NCI-H2029 (cell line): Measurements from ENCODE around the gene CFAP47.
"Not testable (repeated sequence)": the region's sequence is repeated elsewhere in the genome, so short reads cannot be mapped to it uniquely, and the experiment has no call there.

Experiments used
- DNase-seq: peaks from one replicate; lab custom pipeline; 2025; lab: John Stamatoyannopoulos, UW

Gene CFAP47

DNA sequence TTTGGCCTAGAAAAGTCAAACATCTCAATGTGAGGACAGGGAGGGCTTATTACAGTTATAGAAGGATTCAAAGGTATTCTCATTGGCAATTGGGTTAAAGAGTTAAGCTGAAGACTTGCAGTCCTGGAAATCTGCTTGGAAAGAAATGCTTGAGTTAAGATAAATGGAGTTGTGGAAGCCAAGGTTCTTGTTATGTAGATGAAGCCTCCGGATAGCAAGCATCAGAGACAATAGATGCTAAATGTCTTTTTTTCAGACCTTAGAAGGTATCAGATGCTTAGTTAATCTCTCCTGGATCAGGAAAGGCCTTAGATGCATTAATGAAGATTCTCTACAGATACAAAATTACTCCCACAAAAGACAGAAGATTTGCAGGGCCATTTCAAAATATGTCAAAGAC is 299.3 kb downstream of the CFAP47 start:
- DNase-seq, result no peak

DNA sequence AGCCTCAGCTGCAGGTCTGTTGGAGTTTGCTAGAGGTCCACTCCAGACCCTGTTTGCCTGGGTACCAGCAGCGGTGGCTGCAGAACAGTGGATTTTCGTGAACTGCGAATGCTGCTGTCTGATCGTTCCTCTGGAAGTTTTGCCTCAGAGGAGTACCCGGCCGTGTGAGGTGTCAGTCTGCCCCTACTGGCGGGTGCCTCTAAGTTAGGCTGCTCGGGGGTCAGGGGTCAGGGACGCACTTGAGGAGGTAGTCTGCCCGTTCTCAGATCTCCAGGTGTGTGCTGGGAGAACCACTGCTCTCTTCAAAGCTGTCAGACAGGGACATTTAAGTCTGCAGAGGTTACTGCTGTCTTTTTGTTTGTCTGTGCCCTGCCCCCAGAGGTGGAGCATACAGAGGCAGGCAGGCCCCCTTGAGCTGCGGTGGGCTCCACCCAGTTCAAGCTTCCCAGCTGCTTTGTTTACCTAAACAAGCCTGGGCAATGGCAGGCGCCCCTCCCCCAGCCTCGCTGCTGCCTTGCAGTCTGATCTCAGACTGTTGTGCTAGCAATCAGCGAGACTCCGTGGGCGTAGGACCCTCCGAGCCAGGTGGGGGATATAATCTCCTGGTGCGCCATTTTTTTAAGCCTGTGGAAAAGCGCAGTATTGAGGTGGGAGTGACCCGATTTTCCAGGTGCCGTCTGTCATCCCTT is 315.4 kb downstream of the CFAP47 start:
- DNase-seq, result not testable (repeated sequence)

DNA sequence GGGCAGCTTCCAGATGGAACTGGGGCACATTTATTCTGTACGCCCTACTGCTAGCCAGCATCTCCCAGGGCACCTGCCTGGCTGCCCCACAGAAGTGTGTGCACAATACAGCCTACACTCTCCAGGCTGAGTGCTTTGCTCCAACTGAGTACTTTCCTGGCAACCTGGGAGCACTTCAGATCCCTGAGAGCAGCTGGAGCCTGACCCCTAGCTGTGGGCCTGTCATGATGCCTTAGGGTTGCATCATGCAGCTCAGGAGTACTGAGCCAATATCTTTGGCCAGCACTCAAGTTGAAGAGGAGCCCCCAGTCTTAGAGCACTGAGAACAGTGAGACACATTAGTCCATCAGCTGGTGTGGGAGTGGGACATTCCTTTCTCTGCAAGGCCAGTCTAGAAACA is 321.9 kb downstream of the CFAP47 start:
- DNase-seq, result peak; percentile 15

DNA sequence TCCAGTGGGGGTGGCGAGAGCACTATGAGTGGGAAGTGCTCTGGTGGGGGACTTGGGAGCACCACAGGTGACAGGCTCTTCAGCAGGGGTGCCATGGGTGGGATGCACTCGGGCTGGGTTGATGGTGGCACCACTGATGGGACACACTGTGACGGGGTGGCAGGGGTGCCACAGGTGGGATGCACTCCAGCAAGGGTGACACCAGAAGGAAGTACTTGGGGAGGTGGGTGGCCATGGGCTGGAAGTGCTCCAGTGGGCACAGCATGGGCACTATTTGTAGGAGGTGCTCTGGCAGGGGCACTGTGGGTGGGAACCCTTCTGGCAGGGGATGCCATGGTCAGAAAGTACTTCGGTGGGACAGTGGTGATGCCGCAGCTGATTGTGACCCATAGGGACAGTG is 346.6 kb downstream of the CFAP47 start:
- DNase-seq, result no peak

DNA sequence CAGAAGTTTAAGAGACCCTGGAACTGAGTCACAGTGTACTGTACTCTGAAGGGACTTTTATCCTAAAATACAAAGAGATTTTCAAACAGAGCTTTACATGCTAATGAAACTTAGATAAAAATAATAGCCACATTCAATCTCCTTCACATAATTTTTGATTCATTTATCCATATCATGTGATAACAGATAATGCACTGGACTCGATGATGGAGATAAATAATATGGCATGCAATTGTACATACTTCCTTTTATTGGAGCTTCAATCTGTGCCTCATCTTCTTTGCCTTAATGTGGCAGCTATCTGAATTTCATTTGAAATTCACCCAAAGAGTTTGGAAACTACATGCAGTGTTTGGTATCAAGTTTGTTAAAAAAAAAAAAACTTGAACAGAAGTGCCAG is 390.6 kb downstream of the CFAP47 start:
- DNase-seq, result no peak

DNA sequence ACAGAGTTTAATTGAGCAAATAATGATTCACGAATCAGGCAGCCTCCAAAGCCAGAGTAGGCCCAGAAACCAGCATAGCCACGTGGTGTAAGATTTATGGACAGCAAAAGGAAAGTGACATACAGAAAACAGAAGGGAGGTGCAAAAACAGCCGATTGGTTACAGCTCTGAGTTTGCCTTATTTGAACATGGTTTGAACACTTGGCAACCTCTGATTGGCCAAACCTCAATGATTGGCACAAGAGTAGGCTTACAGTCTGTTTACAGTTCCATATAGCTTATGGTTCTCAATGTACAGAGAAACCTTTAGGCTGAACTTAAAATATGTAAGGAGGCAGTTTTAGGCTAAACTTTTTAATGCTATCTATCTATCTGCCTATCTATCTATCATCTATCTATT is 394.8 kb downstream of the CFAP47 start:
- DNase-seq, result no peak

DNA sequence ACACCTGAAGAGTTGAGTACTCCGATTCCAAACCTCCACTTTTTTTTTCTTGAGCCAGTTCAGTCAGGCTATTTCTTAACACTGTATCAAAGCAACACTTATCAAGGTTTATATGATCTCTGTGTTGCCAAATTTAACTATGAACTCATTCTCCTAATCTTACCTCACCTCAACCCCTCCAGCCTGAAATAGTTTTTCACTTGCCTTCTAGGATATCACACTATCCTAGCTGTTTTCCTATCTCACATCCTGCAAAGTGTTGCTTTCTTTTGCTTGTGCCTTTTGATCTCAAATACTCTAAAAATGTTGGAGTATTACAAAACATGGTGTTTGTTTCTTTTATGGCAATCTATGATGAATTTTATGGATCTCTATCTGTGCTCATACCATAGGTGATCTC is 415.0 kb downstream of the CFAP47 start:
- no peak for DNase-seq

DNA sequence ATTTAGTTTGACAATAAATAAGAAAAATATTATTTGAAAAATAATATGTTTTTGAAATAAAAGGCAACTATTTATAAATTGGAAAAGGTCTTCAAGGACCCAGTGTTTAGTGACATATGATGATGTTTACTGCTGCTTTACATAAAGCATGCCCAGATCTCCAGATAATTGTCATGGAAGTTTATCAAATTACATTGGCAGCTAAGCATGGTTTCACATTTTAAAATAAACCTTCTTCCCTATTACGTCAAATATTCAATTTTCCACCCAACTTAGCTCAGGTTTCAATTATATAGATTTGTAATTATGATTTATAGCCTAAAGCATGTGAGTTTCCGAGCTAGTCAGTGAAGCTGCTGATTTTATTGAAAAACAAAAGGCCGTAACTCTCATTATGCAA is 417.2 kb downstream of the CFAP47 start:
- no peak for DNase-seq

DNA sequence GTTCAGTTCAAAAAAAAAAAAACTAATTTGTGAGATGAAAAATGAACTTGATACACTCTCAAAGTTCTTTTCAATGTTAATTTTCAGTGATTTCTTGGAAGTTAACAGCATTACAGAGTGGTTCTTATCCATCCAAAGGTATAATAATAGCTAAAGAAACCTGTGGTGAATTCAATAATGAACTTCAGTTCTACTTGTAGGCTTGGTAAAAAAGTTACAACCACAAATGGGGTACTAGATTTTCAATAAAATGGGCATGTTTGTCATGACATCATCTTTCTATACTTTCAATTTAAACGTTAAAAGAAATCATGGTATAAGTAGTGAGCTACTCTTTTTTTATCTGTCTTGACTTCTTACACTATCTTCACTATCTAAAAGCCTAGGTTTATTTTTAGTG is 424.8 kb downstream of the CFAP47 start:
- DNase-seq, result no peak

DNA sequence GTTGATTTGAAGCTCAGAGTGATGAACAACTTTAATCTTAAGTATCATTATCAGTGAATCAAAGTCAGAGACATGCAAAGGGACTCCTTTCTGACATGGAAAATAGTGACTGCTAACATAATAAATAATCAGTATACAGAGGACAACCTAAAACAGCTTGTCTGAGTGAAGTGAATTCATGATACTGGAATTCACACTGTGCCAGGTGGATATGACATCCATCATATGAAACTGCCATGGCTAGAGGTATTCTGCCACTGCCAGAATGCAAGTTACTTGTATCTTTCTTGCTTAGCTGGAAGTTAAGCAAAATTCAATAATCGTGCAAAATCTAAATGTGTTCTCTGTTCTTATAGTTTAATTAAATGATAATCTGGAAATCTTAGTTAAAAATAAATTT is 429.0 kb downstream of the CFAP47 start:
- DNase-seq, result no peak

DNA sequence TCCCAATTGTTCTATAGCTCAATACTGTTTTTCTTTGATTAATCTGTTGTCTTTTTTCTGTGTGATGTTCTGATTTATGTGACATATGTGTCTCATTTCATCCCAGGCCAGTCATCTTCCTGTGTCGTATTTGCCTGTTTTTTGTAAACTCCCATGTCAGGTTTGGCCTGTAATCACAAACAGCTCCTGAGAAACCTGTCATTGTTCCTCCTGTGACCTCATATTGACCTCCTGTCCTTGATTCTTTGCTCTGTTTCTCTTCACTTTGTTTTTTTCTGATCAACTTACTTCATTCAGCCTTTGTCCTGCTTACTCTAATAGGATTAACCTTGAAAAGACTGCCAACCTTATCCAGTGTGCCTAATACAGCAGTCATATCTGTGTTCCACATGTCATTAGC is 438.3 kb downstream of the CFAP47 start:
- DNase-seq, result no peak

DNA sequence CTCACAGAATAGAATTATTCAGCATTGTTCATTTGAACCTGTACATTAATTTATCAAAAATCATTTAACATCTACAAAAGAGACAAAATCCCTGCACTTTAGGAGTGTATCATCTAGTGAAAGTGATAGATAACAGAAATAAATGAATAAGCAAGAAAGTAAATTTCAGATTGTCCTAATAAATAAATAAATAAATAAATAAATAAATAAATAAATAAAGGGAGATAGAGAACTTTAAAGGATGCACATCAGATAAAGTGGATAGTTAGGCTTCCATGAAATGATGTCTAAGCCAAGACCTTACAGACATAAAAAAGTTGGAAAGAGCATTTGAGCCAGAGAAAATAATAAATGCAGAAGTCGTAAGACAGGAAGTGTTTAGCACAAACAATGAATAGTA is 444.7 kb downstream of the CFAP47 start:
- DNase-seq, result no peak

DNA sequence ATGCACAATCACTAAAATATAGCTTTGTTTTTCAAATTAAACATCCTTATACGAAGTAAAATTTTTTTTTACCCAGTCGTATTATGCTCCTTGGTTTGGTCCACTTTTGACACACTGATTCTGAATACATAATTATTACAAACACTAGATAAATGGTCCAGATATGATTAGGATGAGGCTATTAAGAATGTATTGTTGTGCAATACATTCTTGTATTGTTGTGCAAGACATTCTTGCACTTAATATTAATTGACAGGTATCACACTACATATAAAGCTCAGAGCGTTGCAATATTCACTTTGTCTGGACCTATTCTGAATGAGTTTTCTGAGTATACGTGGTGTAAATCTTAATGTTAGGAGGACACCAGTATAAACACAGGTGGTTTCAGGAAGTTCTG is 464.0 kb downstream of the CFAP47 start:
- no peak for DNase-seq

DNA sequence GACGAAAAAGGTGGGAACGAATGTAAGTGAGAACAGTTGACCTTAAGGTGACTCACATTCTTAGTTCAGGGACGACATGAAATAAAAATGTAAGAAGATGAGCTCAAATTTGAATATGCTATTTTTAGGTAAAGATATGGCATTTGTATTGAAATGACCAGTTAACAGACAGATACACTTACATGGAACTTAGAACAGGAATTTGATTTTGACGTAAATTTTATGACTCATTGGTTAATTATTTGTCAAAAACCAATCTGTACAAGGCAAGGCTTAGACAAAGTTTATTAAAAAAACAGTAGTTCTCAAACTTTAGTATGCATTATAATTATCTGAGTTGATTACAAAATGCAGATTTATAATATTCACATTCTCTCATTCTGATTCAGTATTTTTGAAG is 469.4 kb downstream of the CFAP47 start:
- DNase-seq, result no peak

DNA sequence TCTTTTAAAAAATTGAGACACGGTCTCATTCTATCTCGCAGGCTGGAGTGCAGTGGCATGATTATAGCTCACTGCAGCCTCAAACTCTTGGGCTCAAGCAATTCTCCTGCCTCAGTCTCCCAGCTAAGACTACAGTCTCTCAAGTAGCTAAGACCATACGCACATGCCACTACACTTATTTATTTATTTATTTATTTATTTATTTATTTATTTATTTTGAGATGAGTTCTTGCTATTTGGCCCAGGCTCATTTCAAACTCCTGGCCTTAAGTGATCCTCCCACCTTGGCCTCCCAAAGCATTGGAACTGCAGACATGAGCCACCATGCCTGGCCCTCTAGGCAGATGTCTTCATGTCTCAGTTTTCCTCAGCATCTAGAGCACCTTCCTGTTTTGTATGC is 482.2 kb downstream of the CFAP47 start:
- no peak for DNase-seq

DNA sequence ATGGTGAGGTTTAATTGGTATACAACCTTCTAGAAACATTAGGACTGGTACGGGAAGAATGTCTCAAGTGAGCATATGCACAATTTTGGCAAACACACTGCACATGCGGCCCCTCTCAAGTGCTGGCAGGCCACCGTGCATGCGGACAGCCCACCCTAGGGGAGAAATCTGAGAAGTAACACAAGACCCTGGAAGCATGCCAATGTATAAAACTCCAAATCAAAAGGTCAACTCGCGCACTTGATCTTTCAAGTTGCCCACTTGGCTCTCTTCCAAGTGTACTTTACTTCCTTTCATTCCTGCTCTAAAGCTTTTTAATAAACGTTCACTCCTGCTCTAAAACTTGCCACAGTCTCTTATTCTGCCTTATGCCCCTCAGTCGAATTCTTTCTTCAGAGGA is 488.3 kb downstream of the CFAP47 start:
- DNase-seq, result no peak

DNA sequence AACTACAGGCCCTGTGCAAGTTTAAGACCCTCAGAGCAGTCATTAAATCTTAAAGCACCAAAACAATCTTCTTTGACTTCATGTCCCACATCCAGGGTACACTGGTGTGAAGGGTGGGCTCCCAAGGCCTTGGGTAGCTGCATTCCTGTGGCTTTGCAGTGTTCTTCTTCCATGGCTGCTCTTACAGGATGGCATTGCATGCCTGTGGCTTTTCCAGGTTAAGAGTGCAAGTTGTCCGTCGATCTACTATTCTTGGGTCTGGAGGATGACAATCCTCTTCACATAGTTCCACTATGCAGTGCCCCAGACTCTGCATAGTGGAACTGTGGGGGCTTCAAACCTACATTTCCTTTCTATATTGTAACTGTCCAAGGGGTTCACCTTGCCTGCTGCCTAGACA is 494.5 kb downstream of the CFAP47 start:
- DNase-seq, result no peak

DNA sequence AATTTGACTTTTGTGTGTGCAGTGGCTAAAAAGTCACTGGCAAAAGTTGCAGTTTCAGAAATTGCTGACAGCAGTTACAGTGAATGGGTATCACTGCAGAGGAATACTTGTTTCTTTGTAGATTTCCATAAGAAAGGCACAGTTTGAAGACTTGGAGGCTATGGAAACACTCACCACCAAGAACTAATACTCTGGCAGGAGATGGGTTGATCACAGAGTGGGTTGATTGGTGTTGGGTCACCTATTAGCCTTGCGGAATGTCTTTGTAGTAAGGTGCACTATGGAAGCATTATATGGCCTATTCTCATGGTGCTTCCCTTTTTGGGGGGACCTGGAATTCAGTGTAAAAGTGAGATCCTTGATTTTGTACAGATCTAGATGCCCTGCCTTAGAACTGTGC is 502.8 kb downstream of the CFAP47 start:
- no peak for DNase-seq

DNA sequence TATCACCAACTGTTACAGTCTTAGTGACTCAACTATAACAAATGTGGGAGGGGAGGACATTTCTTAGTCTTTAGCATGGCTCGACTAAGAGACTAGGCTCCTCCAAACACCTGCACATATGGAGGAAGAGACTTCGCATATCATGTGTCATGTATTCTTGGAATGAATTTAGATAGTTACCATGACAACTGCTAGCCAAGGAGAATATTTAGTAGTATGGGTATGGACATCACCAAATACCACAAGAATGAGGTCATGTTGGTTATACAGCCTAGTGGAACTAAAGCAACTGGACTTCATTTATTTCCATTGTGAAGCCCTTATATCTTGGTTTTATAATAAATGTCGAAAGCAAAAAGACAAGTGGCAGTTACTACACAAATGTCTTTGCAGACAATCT is 512.3 kb downstream of the CFAP47 start:
- DNase-seq, result no peak

DNA sequence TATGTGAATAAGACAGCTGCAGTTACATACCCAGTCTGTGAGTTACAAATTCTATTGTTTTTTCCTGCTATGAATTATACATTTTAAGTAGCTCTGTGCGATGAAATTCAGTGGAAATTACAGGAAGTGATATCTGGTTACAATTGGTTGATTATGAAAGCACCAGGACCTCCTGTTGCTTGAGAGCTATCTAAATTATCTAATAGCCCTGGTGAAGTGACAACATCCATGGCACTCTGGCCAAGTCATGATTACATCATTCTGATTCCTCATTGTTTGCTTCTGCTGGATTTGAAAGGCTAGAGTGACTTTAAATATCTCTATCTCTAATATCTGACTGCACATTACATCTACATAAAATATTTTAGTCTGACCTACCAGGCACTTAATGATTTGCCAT is 515.0 kb downstream of the CFAP47 start:
- DNase-seq, result peak; percentile 11
